Measurements from ENCODE around the gene TTPAL. TPM values are rescaled to one million over a fixed set of nuclear protein-coding genes. Genes with fewer than 3 reads are reported as not detected.

The TTPAL gene
- total RNA-seq, 1 donor from 2014 or later: 20.8 TPM

DNA sequence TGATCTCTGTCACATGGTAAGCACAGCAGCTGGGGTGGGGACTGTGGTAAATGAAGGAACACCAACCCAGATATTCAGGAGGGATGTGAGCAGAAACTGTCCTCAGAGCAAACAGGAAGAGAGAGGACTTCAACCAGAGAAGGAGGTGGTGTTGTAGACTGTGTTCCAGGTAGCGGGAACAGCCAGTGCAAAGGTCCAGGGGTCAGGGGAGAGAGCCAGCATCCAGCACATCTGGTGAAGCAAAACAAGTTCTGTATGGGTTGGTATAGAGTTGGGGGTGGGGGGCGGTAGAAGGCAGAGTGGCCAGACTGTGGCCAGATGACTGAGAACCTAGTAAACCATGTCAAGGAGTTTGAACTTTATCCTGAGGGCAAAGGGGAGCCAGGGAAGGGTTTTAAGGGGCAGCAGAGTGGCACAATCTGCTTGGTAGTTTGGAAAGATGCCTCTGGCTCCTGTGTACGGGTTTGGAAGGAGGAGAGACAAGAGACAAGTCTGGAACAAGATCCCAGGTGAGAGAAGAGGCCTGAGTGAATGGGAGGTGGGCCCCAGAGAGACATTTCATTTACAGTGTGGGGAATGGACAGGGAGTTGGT lies 27.8 kb upstream of the TTPAL start:
- no peaks in the 10 kb centered on the region for H3K4me1 Mint-ChIP-seq (ENCODE audit: unreplicated experiment)
- no peak overlapping the region for H3K4me3 Mint-ChIP-seq
- no peaks in the 10 kb centered on the region for H3K36me3 Mint-ChIP-seq
- no peak for DNase-seq (ENCODE audit: extremely low spot score, unreplicated experiment)
- H3K27ac Mint-ChIP-seq: no peak overlapping the region
- H3K9me3 Mint-ChIP-seq: no peaks in the 10 kb centered on the region
- TF ChIP-seq, protein P1, sequence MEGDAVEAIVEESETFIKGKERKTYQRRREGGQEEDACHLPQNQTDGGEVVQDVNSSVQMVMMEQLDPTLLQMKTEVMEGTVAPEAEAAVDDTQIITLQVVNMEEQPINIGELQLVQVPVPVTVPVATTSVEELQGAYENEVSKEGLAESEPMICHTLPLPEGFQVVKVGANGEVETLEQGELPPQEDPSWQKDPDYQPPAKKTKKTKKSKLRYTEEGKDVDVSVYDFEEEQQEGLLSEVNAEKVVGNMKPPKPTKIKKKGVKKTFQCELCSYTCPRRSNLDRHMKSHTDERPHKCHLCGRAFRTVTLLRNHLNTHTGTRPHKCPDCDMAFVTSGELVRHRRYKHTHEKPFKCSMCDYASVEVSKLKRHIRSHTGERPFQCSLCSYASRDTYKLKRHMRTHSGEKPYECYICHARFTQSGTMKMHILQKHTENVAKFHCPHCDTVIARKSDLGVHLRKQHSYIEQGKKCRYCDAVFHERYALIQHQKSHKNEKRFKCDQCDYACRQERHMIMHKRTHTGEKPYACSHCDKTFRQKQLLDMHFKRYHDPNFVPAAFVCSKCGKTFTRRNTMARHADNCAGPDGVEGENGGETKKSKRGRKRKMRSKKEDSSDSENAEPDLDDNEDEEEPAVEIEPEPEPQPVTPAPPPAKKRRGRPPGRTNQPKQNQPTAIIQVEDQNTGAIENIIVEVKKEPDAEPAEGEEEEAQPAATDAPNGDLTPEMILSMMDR (conservative IDR thresholded peaks at IDR 0.05): no peak
- H3K27me3 Mint-ChIP-seq: peaks cover 3% of the 10 kb centered on the region

- H3K4me3 Mint-ChIP-seq: no peak overlapping the region
- no peaks in the 10 kb centered on the region for H3K36me3 Mint-ChIP-seq
- H3K27ac Mint-ChIP-seq: no peak overlapping the region
- H3K4me1 Mint-ChIP-seq (ENCODE audit: unreplicated experiment): no peaks in the 10 kb centered on the region
- H3K27me3 Mint-ChIP-seq: peaks cover 3% of the 10 kb centered on the region
- TF ChIP-seq, protein P1 (conservative IDR thresholded peaks at IDR 0.05): peak; percentile 57
- no peak for DNase-seq (ENCODE audit: extremely low spot score, unreplicated experiment)
- no peaks in the 10 kb centered on the region for H3K9me3 Mint-ChIP-seq
These were observed 26.7 kb upstream of the TTPAL start for GRCh38 chr20:44448753-44449546.

GRCh38 chr20:44449864-44450263 lies 25.8 kb upstream of the TTPAL start:
- H3K27me3 Mint-ChIP-seq: peaks cover 3% of the 10 kb centered on the region
- no peak overlapping the region for H3K27ac Mint-ChIP-seq

DNA sequence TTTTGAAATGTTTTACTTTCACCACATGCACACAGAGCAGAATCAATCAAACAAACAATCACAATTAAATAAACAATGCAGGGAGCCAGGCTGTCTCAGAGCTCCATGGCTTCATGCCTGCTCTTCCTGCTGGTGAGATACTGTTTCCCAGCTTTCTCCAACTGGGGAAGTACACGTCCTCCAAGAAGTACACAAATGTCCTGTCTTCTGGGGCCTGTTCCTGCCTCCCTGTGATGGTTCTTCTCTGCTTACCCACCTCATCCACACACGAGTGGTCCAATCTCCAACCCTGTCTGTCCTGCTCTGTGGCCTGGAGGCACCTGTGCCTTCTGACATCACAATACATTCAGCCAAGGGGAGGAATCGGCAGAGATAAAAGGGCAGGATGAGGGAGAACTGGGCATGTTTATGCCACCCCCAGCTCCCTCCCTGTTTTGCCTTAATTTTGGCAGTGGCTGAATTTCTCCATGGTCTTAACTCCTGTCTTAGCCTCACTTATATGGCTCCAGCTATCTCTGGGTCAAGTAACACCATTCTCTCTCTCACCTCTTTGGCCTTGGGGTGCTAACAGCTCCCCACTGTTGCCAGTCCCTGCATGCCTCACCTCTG lies 25.3 kb upstream of the TTPAL start:
- DNase-seq (ENCODE audit: extremely low spot score, unreplicated experiment): no peak
- H3K4me1 Mint-ChIP-seq (ENCODE audit: unreplicated experiment): no peaks in the 10 kb centered on the region
- peaks cover 3% of the 10 kb centered on the region for H3K27me3 Mint-ChIP-seq
- no peak overlapping the region for H3K27ac Mint-ChIP-seq
- no peaks in the 10 kb centered on the region for H3K36me3 Mint-ChIP-seq
- no peak overlapping the region for H3K4me3 Mint-ChIP-seq
- TF ChIP-seq, protein P1 (conservative IDR thresholded peaks at IDR 0.05): no peak
- H3K9me3 Mint-ChIP-seq: no peaks in the 10 kb centered on the region

More at GRCh38 chr20:44449864-44450263, 25.8 kb upstream of the TTPAL start:
- DNase-seq (ENCODE audit: extremely low spot score, unreplicated experiment): no peak
- Mint-ChIP-seq H3K4me1 (ENCODE audit: unreplicated experiment) (no peaks in the 10 kb centered on the region), H3K9me3 (no peaks in the 10 kb centered on the region), H3K4me3 (no peak overlapping the region), H3K36me3 (no peaks in the 10 kb centered on the region)
- TF ChIP-seq, protein P1 (conservative IDR thresholded peaks at IDR 0.05): no peak

- Mint-ChIP-seq H3K4me1 (ENCODE audit: unreplicated experiment) (no peaks in the 10 kb centered on the region), H3K36me3 (no peaks in the 10 kb centered on the region), H3K27ac (no peak overlapping the region), H3K27me3 (peaks cover 3% of the 10 kb centered on the region), H3K9me3 (no peaks in the 10 kb centered on the region), H3K4me3 (no peak overlapping the region)
- DNase-seq (ENCODE audit: extremely low spot score, unreplicated experiment): no peak
- TF ChIP-seq, protein P1 (conservative IDR thresholded peaks at IDR 0.05): no peak
These were observed 24.7 kb upstream of the TTPAL start for GRCh38 chr20:44450903-44451450.
